Nephron (organoid): ENCODE measurements around the gene MAP7D3.

ENCODE experiments used
- H3K27ac Mint-ChIP-seq, 3 experiments: 2 replicates each; pipeline ENCODE4 v1.8.0; 2020; ENCODE audit warnings: mixed read lengths in 3 of 3, mild to moderate bottlenecking in 2 of 3, moderate library complexity in 1 of 3
- H3K27me3 Mint-ChIP-seq: 2 replicates; pipeline ENCODE4 v1.8.0; 2021; ENCODE audit warnings: low read depth, mild to moderate bottlenecking, moderate library complexity, mixed read lengths
- H3K36me3 Mint-ChIP-seq: 2 replicates; pipeline ENCODE4 v1.8.0; 2020; ENCODE audit warnings: low read depth, mixed read lengths
- H3K4me1 Mint-ChIP-seq: 2 replicates; pipeline ENCODE4 v1.8.0; 2020; ENCODE audit warnings: mixed read lengths
- H3K4me3 Mint-ChIP-seq, 3 experiments: 2 replicates each; pipeline ENCODE4 v1.8.0; 2020; ENCODE audit warnings: mild to moderate bottlenecking in 3 of 3, mixed read lengths in 3 of 3, moderate library complexity in 2 of 3
- H3K9me3 Mint-ChIP-seq: 2 replicates; pipeline ENCODE4 v1.8.0; 2020; ENCODE audit warnings: mixed read lengths
- TF ChIP-seq, protein P1 (sequence below), 3 experiments: fragments of 200-600 bp; sonication (generic); IDR thresholded peaks; one replicate each; pipeline ENCODE4 v1.5.0; 2021; ENCODE audit warnings: antibody characterized with exemption in 3 of 3; ENCODE audit not compliant: unreplicated experiment in 3 of 3

Gene MAP7D3

DNA sequence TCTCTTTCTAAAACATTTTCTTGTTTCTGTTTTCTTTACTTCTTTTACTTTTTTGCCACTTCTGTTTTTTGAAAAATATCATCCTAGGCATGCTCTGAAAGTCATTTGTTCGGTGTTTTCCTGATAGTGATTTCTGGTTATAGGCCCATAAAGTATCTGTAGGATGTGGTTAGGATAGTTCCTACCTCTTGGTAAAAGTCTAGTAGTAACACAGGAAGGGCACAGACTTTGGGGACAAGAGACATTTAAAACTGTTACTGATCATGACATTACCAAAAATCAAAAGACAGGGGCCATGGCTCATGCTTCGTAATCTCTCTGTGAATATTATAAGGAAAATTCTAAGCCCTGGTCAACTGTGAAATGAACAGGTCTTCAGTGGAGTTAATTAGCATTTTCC, 59.1 kb downstream of the MAP7D3 start:
- Mint-ChIP-seq H3K4me1 (peaks cover 40% of the 10 kb centered on the region), H3K27me3 (no peaks in the 10 kb centered on the region), H3K9me3 (peaks cover 16% of the 10 kb centered on the region), H3K27ac (peak overlapping the region in 1 of 3 experiments; percentile 45), H3K4me3 (no peak overlapping the region), H3K36me3 (no peaks in the 10 kb centered on the region)
- TF ChIP-seq, protein P1, sequence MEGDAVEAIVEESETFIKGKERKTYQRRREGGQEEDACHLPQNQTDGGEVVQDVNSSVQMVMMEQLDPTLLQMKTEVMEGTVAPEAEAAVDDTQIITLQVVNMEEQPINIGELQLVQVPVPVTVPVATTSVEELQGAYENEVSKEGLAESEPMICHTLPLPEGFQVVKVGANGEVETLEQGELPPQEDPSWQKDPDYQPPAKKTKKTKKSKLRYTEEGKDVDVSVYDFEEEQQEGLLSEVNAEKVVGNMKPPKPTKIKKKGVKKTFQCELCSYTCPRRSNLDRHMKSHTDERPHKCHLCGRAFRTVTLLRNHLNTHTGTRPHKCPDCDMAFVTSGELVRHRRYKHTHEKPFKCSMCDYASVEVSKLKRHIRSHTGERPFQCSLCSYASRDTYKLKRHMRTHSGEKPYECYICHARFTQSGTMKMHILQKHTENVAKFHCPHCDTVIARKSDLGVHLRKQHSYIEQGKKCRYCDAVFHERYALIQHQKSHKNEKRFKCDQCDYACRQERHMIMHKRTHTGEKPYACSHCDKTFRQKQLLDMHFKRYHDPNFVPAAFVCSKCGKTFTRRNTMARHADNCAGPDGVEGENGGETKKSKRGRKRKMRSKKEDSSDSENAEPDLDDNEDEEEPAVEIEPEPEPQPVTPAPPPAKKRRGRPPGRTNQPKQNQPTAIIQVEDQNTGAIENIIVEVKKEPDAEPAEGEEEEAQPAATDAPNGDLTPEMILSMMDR (IDR thresholded peaks at IDR 0.05; ENCODE audit: unreplicated experiment in 3 of 3), result no peak

DNA sequence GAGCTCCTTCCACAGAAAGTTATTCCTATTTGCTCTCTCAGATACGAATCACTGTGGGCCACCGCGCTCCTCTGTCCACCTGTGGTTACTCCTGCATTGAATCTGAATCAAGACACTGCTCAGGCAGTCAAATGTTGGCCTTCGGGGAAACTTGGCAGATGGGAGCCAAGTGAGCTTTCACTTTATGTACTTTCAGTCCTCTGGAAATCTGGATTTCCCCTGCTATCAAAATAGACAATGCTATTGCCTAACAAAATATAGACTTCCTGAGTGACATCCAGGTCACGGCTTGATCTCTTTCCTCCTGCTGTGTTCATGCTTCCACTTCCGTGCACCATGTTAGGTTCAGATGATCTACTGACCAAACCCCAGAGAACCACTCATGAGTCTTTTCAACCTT, 60.0 kb downstream of the MAP7D3 start:
- Mint-ChIP-seq H3K9me3 (peaks cover 16% of the 10 kb centered on the region), H3K27ac (no peak overlapping the region), H3K4me3 (no peak overlapping the region)

DNA sequence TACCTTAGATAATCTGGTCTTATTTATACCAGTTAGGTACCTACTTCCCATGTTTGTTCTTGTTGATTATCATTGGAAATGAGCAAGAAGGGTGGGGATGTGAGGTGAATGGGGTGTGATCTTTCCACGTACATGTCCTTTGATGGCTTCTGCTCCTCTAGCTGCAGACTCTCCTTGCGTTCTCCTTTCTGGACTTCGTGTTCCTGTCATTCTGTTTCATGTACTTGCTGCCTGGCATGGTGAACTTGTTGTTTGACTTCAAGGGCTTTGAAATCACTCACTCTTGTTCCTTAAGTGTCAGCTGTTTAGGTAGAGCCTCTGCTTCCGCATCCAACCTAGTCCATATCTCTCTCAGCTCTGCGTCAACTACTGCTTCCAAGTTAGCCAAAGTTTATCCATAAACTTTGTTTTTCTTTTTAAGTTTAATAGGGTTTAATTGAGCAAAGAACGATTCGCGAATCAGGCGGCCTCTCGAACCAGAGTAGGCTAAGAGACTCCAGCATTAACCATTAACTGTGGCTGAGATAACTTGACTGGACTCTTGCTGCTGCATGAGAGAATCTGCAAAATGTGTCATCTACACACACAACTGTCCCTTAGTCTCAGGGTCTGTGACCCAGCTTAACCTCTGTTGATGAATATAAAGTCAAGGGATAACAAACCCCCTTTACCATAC, 61.0 kb downstream of the MAP7D3 start:
- peaks cover 16% of the 10 kb centered on the region for H3K9me3 Mint-ChIP-seq
- no peaks in the 10 kb centered on the region for H3K36me3 Mint-ChIP-seq
- no peaks in the 10 kb centered on the region for H3K27me3 Mint-ChIP-seq
- TF ChIP-seq, protein P1 (IDR thresholded peaks at IDR 0.05; ENCODE audit: unreplicated experiment in 3 of 3), result no peak
- H3K4me3 Mint-ChIP-seq, result no peak overlapping the region
- peaks cover 28% of the 10 kb centered on the region for H3K4me1 Mint-ChIP-seq
- H3K27ac Mint-ChIP-seq, result peak overlapping the region in 2 of 3 experiments; percentile 51 to 82

More for the DNA sequence above, 60.0 kb downstream of the MAP7D3 start:
- Mint-ChIP-seq H3K36me3 (no peaks in the 10 kb centered on the region), H3K27me3 (no peaks in the 10 kb centered on the region), H3K4me1 (peaks cover 31% of the 10 kb centered on the region)
- TF ChIP-seq, protein P1 (IDR thresholded peaks at IDR 0.05; ENCODE audit: unreplicated experiment in 3 of 3), result no peak

DNA sequence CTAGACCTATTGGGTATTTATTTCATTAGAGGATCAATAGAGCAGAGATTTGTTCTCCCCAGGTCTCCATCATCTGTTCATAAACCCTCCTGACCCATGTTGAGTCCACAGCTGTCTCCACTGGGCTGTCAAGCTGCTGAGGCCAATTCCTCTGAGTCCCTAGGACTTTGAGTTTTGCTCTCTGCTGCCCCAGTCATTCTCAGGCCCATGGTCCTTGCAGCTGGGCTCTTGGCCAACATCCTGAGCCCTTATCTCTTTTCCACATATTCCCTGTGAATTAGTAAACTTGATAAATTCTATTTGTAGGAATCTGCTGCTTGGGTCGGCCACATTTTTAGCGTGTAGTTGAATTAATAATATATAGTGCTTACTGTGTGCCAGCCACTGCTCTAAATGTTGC, 62.0 kb downstream of the MAP7D3 start:
- Mint-ChIP-seq H3K36me3 (no peaks in the 10 kb centered on the region), H3K4me1 (peaks cover 31% of the 10 kb centered on the region), H3K27me3 (no peaks in the 10 kb centered on the region), H3K4me3 (no peak overlapping the region), H3K27ac (no peak overlapping the region), H3K9me3 (peaks cover 16% of the 10 kb centered on the region)
- TF ChIP-seq, protein P1 (IDR thresholded peaks at IDR 0.05; ENCODE audit: unreplicated experiment in 3 of 3), result no peak

DNA sequence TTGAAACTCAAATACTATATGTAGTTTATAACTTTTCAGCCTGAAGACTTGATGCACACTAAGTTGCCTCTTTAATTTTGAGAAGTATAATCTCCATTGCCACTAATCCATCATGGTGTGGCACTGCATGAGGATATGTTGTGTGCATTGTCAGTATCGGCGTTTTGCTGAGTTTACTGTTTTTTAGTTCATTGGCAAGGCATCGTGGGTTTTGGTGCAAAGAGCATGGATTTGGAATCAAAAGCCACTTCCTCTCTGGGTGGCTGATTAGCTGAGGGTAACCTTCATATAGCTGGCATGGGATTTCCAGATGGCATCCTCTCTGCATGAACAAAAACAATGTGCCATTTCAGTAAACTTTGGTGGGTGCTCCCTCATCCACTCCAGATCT, 65.2 kb downstream of the MAP7D3 start:
- Mint-ChIP-seq H3K27ac (peak overlapping the region in 1 of 3 experiments; percentile 66), H3K36me3 (no peaks in the 10 kb centered on the region), H3K9me3 (peaks cover 5% of the 10 kb centered on the region), H3K4me3 (no peak overlapping the region), H3K4me1 (peaks cover 32% of the 10 kb centered on the region), H3K27me3 (no peaks in the 10 kb centered on the region)
- TF ChIP-seq, protein P1 (IDR thresholded peaks at IDR 0.05; ENCODE audit: unreplicated experiment in 3 of 3), result no peak

DNA sequence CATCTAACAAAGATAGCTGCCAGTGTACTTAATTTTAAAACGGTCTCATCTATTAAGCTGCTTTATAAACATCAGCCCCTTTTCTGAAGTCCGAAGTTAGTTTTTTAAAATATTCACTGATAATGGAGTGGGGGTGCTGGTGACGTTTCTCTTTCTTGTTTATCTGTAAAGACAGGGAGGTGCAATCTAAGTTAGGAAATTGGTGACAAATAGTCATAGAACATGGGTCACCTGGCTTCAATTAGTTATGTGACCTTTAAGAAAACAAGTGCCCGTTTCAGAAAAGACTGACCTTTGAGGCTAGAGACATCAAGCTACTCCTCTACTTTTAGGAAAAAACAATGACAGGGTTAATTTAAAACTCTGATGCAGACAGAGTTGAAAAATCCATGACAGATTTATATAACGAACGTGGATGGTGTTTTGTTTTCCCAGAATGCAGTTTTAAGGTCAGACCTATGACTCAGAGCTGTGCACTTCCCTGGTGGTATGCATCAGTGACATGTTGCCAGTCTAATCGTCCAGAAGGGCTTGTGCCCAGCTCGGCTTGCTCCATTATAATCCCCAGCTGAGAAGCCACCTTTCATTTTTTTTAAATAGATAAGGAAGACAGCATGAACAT, 65.7 kb downstream of the MAP7D3 start:
- Mint-ChIP-seq H3K9me3 (peaks cover 5% of the 10 kb centered on the region), H3K27ac (peak overlapping the region in 1 of 3 experiments; percentile 20), H3K27me3 (no peaks in the 10 kb centered on the region), H3K4me1 (peaks cover 32% of the 10 kb centered on the region), H3K4me3 (no peak overlapping the region), H3K36me3 (no peaks in the 10 kb centered on the region)
- TF ChIP-seq, protein P1 (IDR thresholded peaks at IDR 0.05; ENCODE audit: unreplicated experiment in 3 of 3), result no peak
